A673 (cell line): Measurements from ENCODE around the gene NPLOC4. TPM values are rescaled to one million over a fixed set of nuclear protein-coding genes. Genes with fewer than 3 reads are reported as not detected.

ENCODE experiments used
- BruUV-seq: library from RNA; stranded (reverse); fragments of 400-500 nt; replicated peaks from 2 replicates; lab custom pipeline; 2021; lab: Mats Ljungman, UMichigan
- CTCF ChIA-PET: fragments of 300-600 bp; sonication (Branson Sonifier 250); formaldehyde crosslinking; loops from one replicate; lab custom pipeline; 2022; ENCODE audit warnings: antibody characterized with exemption; lab: Charles Lee
- POLR2A ChIA-PET: fragments of 300-600 bp; sonication (Branson Sonifier 250); formaldehyde crosslinking; loops from one replicate; lab custom pipeline; 2022; ENCODE audit warnings: antibody characterized with exemption; ENCODE audit not compliant: low non-redundant PET; lab: Charles Lee
- DNase-seq: peaks from one replicate; pipeline ENCODE4 v3.0.0-alpha.2; 2015; ENCODE audit warnings: low spot score
- H3K27ac ChIP-seq: fragments of 200-600 bp; sonication (generic); 2 replicates; pipeline ENCODE4 v1.5.1; 2016; ENCODE audit warnings: mixed run types, low read depth, mild to moderate bottlenecking, mixed read lengths, antibody characterized with exemption, low read length; ENCODE audit not compliant: poor library complexity, severe bottlenecking
- H3K27me3 ChIP-seq: fragments of 200-600 bp; sonication (generic); replicated peaks from 2 replicates; pipeline ENCODE4 v1.6.1; 2017; ENCODE audit warnings: mixed run types, low read depth, mild to moderate bottlenecking, mixed read lengths, antibody characterized with exemption, low read length; ENCODE audit not compliant: insufficient read depth, poor library complexity
- H3K36me3 ChIP-seq: fragments of 200-600 bp; sonication (generic); 2 replicates; pipeline ENCODE4 v1.6.1; 2016; ENCODE audit warnings: mixed run types, mild to moderate bottlenecking, mixed read lengths, antibody characterized with exemption, low read length; ENCODE audit not compliant: insufficient read depth, poor library complexity, severe bottlenecking
- H3K4me1 ChIP-seq: fragments of 200-600 bp; sonication (generic); 2 replicates; pipeline ENCODE4 v1.6.1; 2017; ENCODE audit warnings: mixed run types, mild to moderate bottlenecking, mixed read lengths, antibody characterized with exemption, low read length; ENCODE audit not compliant: insufficient read depth, poor library complexity, severe bottlenecking
- H3K4me3 ChIP-seq: fragments of 200-600 bp; sonication (generic); 2 replicates; pipeline ENCODE4 v1.5.1; 2016; ENCODE audit warnings: low read depth, mixed run types, mild to moderate bottlenecking, mixed read lengths, low read length; ENCODE audit not compliant: poor library complexity, severe bottlenecking
- H3K9me3 ChIP-seq: fragments of 200-600 bp; sonication (generic); 2 replicates; pipeline ENCODE4 v1.6.1; 2016; ENCODE audit warnings: mixed run types, low read depth, mild to moderate bottlenecking, mixed read lengths, antibody characterized with exemption, low read length; ENCODE audit not compliant: poor library complexity, severe bottlenecking
- EZH2 ChIP-seq: fragments of 200-600 bp; sonication (generic); IDR thresholded peaks from 2 replicates; pipeline ENCODE4 v1.6.1; 2017; ENCODE audit warnings: borderline replicate concordance, low read depth, mild to moderate bottlenecking, mixed read lengths, antibody characterized with exemption, low read length; ENCODE audit not compliant: poor library complexity, severe bottlenecking
- intact Hi-C: fragments of 100-400 bp; cut with micrococcal nuclease; formaldehyde crosslinking; loops from one replicate; pipeline ENCODE4 v1.10.0; 2022; ENCODE audit not compliant: unreplicated experiment
- total RNA-seq: library from RNA; stranded (reverse); gene quantifications from 2 replicates; pipeline ENCODE4 v1.2.3, GENCODE V29; 2021
- TF ChIP-seq, protein P1 (sequence below): fragments of 300-800, 200-600 bp; sonication (generic); conservative IDR thresholded peaks from 2 replicates; pipeline ENCODE4 v1.5.1; 2017; ENCODE audit warnings: low read depth, mild to moderate bottlenecking, antibody characterized with exemption, low read length, moderate library complexity, mixed read lengths

Gene NPLOC4
- total RNA-seq, 1 experiment from 2014 or later, result 195 TPM

- DNase-seq, result no peak
- Histone ChIP-seq H3K4me1 (no peaks in the 10 kb centered on the region), H3K9me3 (no peaks in the 10 kb centered on the region), H3K27ac (no peak overlapping the region), H3K27me3 (no peaks in the 10 kb centered on the region), H3K36me3 (no peaks in the 10 kb centered on the region), H3K4me3 (no peak overlapping the region)
- BruUV-seq, result no TSS peak
- ChIA-PET POLR2A (no interaction called here), CTCF (interaction anchor here (1.2 kb wide), 1 partner anchor 12 kb away, joined by 3 read pairs; no protein-coding TSS in a partner anchor)
- intact Hi-C loops, result no loop called here
- TF ChIP-seq, protein P1, sequence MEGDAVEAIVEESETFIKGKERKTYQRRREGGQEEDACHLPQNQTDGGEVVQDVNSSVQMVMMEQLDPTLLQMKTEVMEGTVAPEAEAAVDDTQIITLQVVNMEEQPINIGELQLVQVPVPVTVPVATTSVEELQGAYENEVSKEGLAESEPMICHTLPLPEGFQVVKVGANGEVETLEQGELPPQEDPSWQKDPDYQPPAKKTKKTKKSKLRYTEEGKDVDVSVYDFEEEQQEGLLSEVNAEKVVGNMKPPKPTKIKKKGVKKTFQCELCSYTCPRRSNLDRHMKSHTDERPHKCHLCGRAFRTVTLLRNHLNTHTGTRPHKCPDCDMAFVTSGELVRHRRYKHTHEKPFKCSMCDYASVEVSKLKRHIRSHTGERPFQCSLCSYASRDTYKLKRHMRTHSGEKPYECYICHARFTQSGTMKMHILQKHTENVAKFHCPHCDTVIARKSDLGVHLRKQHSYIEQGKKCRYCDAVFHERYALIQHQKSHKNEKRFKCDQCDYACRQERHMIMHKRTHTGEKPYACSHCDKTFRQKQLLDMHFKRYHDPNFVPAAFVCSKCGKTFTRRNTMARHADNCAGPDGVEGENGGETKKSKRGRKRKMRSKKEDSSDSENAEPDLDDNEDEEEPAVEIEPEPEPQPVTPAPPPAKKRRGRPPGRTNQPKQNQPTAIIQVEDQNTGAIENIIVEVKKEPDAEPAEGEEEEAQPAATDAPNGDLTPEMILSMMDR, result no peak
- no peak for TF ChIP-seq EZH2
Observed at GRCh38 chr17:81655378-81656117, 18.6 kb upstream of the NPLOC4 start.

DNA sequence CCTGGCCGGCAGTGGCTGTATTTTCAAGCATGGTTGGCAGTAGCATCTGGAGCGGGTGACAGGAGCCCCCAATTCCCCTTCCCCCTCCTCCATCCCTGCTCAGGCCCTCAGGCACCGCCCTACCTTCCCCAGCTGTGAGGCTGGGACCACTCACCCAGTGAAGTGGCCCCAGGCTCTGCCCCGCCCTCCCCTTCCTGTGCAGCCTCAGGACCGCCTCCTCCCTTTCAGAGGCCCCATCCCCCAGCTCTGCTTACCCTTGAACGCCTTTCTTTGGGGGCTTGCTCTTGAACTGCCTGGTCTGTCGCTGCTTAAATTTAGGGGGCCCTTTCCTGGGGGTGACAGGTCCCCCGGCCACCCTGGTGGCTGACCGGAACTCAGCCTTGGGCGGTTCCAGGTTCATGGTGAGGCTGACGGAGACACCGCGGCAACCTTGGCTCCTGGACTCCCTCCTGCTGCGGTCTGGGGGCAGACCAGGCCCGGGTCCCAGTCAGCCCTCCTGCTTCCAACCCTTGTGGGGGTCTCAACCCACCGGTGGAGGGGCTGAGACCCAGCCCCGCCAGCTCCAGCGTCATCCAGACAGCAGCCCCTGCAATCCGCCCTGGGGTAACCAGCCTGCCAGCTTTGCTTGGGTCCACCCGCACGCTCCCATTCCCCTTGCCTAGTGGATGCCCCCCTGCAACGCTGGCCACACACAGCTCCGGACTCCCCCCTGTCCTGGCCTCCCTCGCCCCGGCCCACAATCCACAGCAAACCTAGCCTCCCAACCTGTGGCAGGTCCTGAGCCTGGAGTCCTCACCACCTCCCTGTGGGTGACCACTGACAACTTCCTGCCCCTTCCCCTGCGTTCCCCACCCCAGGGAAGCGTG, 16.2 kb upstream of the NPLOC4 start:
- no peak for DNase-seq
- intact Hi-C loops, result no loop called here
- ChIA-PET POLR2A (no interaction called here), CTCF (interaction anchor here (0.7 kb wide), 1 partner anchor 87 kb away, joined by 3 read pairs; no protein-coding TSS in a partner anchor)
- H3K27ac ChIP-seq, result no peak overlapping the region
- no peaks in the 10 kb centered on the region for H3K9me3 ChIP-seq
- no peaks in the 10 kb centered on the region for H3K27me3 ChIP-seq
- no peaks in the 10 kb centered on the region for H3K36me3 ChIP-seq
- no TSS peak for BruUV-seq
- TF ChIP-seq EZH2, result no peak
- TF ChIP-seq, protein P1, result no peak
- no peak overlapping the region for H3K4me3 ChIP-seq
- H3K4me1 ChIP-seq, result no peaks in the 10 kb centered on the region

DNA sequence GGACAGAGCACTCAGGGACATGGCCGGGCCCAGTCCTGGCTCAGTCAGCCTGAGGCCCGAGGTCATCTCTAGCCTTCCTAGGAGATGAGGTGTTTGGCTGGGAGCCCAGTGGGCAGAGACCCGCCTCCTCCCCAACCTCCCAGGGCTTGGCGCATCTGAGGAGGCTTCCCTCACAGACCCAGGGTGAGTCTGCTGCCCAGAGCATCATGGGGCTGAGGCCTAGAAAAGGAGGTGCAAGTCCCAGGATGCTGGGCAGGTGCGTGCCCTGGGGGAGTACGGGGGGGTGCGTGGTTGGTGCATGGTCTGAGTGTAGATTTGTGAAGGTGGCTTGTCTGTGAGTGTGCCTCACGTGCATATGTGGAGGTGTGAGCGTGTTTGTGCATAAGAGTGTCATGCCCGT, 14.8 kb upstream of the NPLOC4 start:
- ChIA-PET POLR2A (no interaction called here), CTCF (no interaction called here)
- Histone ChIP-seq H3K4me1 (no peaks in the 10 kb centered on the region), H3K9me3 (no peaks in the 10 kb centered on the region), H3K4me3 (no peak overlapping the region), H3K27ac (no peak overlapping the region), H3K36me3 (no peaks in the 10 kb centered on the region), H3K27me3 (peaks cover 6% of the 10 kb centered on the region)
- BruUV-seq, result no TSS peak
- TF ChIP-seq, protein P1, result no peak
- TF ChIP-seq EZH2, result no peak
- intact Hi-C loops, result no loop called here
- DNase-seq, result no peak
